Activated CD8-positive, alpha-beta memory T cell treated with anti-CD3 and anti-CD28 coated beads for 1 hour (primary cell): ENCODE results near the gene KCNA1.

Experiments used
- DNase-seq, 2 donors: peaks; one replicate each; pipeline ENCODE4 v3.0.0-alpha.2; 2020; ENCODE audit warnings: low read depth in 1 of 2; ENCODE audit errors: extremely low read depth in 1 of 2

KCNA1 gene

GRCh38 chr12:4958697-4959375 is 49.1 kb downstream of the KCNA1 start:
- DNase-seq: no peak

- DNase-seq: no peak
These were observed 49.7 kb downstream of the KCNA1 start for GRCh38 chr12:4959381-4959780.

GRCh38 chr12:4960030-4960429 is 50.3 kb downstream of the KCNA1 start:
- no peak for DNase-seq

GRCh38 chr12:4960547-4960946 is 50.8 kb downstream of the KCNA1 start:
- no peak for DNase-seq

- DNase-seq: no peak
These were observed 51.6 kb downstream of the KCNA1 start for GRCh38 chr12:4961311-4961710.

GRCh38 chr12:4962539-4963486 is 53.1 kb downstream of the KCNA1 start:
- DNase-seq: no peak
